ENCODE data around the gene SLC39A11. TPM values are rescaled to one million over a fixed set of nuclear protein-coding genes. Genes with fewer than 3 reads are reported as not detected.

Gene SLC39A11
- total and polyA plus RNA-seq, 8 donors, result 5.2 to 62.0 (median 12.9) TPM

GRCh38 chr17:72684405-72685020, 408.0 kb downstream of the SLC39A11 start:
- no peak for DNase-seq
- WGBS, 5 donors, result 87 to 93% (median 89%) methylated on average over 7 to 11 of the region's 11 CpGs
- no peaks in the 10 kb centered on the region for H3K27me3 ChIP-seq
- TF ChIP-seq POLR2A (IDR thresholded peaks at IDR 0.05) (no peak), POLR2AphosphoS5 (IDR thresholded peaks at IDR 0.05) (no peak), EP300 (IDR thresholded peaks at IDR 0.05) (no peak), CTCF (IDR thresholded peaks at IDR 0.05) (no peak)
- H3K36me3 ChIP-seq, result no peaks in the 10 kb centered on the region
- peak overlapping the region in 4 of 5 donors; percentile 0 to 77 (median 35) for H3K27ac ChIP-seq
- H3K4me3 ChIP-seq, result no peak overlapping the region
- no peaks in the 10 kb centered on the region for H3K9me3 ChIP-seq
- H3K4me1 ChIP-seq, result peaks cover 0 to 23% (median 11%) of the 10 kb centered on the region in 4 donors
- intact Hi-C loops (cut with DNase I; ENCODE audit: low total_unique reads), result no loop called here

DNA sequence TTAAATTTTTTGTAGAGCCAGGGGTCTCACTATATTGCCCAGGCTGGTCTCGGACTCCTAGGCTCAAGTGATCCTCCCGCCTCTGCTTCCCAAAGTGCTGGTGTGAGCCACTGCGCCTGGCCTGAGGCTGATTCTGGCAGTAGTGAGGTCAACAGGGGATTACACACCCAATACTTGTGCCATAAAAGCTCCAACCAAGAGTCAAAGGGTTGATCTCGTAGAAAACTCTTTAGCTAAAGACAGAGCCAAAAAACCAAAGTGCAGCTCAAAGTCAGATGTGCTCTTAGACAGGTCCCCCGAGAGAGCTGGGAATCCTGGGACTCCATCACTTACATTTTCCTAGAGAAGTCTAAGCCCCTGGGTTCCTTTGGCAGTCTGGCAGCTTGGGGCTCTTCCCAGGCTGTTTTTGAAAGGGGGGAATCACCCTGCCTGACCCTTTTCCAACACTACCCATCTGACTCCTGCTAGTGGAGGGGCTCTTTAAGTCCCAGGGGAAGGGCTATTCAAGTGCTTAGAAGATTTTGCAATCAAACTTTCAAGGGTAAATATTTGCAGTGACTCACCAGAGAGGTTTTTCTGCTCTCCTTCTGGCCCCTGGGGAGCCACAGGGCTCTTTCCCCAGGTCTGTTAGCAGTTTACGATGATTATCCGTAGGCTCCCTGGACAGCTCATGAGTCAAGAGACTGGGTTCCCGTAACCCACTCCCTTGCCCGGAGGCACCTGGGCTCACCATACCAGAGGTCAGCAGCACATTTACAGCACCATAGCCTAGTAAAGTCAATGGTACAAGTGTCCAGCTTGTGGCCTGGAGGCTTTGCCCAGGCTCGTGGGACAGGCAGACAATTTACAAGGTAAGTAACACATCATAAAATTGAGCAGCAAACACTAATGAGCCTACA, 408.7 kb downstream of the SLC39A11 start:
- 41 to 60% (median 53%) methylated on average over 10 of the region's 10 CpGs for WGBS, 5 donors
- H3K27ac ChIP-seq, result peak overlapping the region in 4 of 5 donors; percentile 0 to 77 (median 35)

GRCh38 chr17:72682605-72683004, 409.9 kb downstream of the SLC39A11 start:
- DNase-seq, result no peak
- Histone ChIP-seq H3K4me3 (no peak overlapping the region), H3K27me3 (no peaks in the 10 kb centered on the region), H3K9me3 (no peaks in the 10 kb centered on the region), H3K4me1 (peaks cover 0 to 23% (median 11%) of the 10 kb centered on the region in 4 donors), H3K36me3 (no peaks in the 10 kb centered on the region), H3K27ac (no peak overlapping the region)
- 38 to 66% (median 45%) methylated on average over 1 of the region's 1 CpG for WGBS, 5 donors
- TF ChIP-seq POLR2A (IDR thresholded peaks at IDR 0.05), result no peak
- no peak for TF ChIP-seq EP300 (IDR thresholded peaks at IDR 0.05)
- no peak for TF ChIP-seq POLR2AphosphoS5 (IDR thresholded peaks at IDR 0.05)
- no peak for TF ChIP-seq CTCF (IDR thresholded peaks at IDR 0.05)
- intact Hi-C loops (cut with DNase I; ENCODE audit: low total_unique reads), result no loop called here

More for the DNA sequence above, 408.7 kb downstream of the SLC39A11 start:
- intact Hi-C loops (cut with DNase I; ENCODE audit: low total_unique reads), result no loop called here
- H3K27me3 ChIP-seq, result no peaks in the 10 kb centered on the region
- H3K4me3 ChIP-seq, result no peak overlapping the region
- H3K36me3 ChIP-seq, result no peaks in the 10 kb centered on the region
- peak in 1 of 3 donors; percentile 58 for TF ChIP-seq POLR2AphosphoS5 (IDR thresholded peaks at IDR 0.05)
- no peak for TF ChIP-seq POLR2A (IDR thresholded peaks at IDR 0.05)
- peaks cover 0 to 23% (median 11%) of the 10 kb centered on the region in 4 donors for H3K4me1 ChIP-seq
- DNase-seq, result peak; percentile 38 to 74
- H3K9me3 ChIP-seq, result no peaks in the 10 kb centered on the region

DNA sequence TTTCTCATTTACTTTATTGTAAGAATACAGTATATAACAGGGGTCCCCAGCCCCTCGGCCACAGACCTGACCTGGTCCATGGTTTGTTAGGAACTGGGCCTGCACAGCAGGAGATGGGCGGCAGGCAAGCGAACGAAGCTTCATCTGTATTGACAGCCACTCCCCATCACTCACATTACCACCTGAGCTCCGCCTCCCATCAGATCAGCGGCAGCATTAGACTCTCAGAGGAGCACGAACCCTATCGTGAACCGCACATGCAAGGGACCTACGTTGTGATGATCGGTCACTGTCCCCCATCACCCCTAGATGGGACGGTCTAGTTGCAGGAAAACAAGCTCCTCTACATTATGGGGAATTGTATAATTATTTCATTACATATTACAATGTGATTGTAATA, 410.6 kb downstream of the SLC39A11 start:
- Histone ChIP-seq H3K36me3 (no peaks in the 10 kb centered on the region), H3K9me3 (no peaks in the 10 kb centered on the region), H3K4me3 (no peak overlapping the region), H3K4me1 (peaks cover 0 to 23% (median 11%) of the 10 kb centered on the region in 4 donors), H3K27ac (no peak overlapping the region), H3K27me3 (no peaks in the 10 kb centered on the region)
- DNase-seq, result no peak
- intact Hi-C loops (cut with DNase I; ENCODE audit: low total_unique reads), result no loop called here
- WGBS, 5 donors, result 90 to 96% (median 92%) methylated on average over 12 of the region's 12 CpGs
- TF ChIP-seq EP300 (IDR thresholded peaks at IDR 0.05) (no peak), POLR2AphosphoS5 (IDR thresholded peaks at IDR 0.05) (no peak), CTCF (IDR thresholded peaks at IDR 0.05) (no peak), POLR2A (IDR thresholded peaks at IDR 0.05) (no peak)
